ENCODE results near the gene TMEM53.

DNA sequence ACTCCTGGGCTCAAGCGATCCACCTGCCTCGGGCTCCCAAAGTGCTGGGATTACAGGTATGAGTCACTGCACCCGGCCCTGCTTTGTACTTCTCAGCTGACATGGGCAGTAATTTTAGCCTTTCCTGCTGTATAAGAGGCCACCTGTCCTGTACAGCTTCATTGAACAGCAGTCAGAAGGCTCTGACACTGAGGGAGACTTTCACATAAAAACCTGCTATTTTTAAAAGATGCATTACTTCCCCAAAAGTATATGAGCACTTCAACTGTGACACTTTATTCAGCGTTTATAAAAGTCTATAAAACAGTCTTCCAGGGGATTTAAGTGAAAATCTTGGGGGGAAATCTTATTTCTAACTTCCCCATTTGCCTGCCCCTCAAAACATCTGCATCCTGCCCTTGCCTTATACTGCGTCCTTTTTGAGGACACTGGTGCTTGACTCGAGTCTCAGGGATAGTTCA, 39.1 kb upstream of the TMEM53 start:
- TF ChIP-seq, protein P1, sequence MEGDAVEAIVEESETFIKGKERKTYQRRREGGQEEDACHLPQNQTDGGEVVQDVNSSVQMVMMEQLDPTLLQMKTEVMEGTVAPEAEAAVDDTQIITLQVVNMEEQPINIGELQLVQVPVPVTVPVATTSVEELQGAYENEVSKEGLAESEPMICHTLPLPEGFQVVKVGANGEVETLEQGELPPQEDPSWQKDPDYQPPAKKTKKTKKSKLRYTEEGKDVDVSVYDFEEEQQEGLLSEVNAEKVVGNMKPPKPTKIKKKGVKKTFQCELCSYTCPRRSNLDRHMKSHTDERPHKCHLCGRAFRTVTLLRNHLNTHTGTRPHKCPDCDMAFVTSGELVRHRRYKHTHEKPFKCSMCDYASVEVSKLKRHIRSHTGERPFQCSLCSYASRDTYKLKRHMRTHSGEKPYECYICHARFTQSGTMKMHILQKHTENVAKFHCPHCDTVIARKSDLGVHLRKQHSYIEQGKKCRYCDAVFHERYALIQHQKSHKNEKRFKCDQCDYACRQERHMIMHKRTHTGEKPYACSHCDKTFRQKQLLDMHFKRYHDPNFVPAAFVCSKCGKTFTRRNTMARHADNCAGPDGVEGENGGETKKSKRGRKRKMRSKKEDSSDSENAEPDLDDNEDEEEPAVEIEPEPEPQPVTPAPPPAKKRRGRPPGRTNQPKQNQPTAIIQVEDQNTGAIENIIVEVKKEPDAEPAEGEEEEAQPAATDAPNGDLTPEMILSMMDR (IDR thresholded peaks at IDR 0.05; ENCODE audit: control extremely low read depth in 1 of 3, insufficient read depth in 1 of 3, low read depth in 1 of 3, low read length in 3 of 3) = no peak
- TF ChIP-seq CREB1 (IDR thresholded peaks at IDR 0.05) (no peak), GABPA (IDR thresholded peaks at IDR 0.05; ENCODE audit: borderline replicate concordance, insufficient read depth, low read length) (no peak), JUN (IDR thresholded peaks at IDR 0.05; ENCODE audit: low read depth, low read length) (no peak), RAD21 (IDR thresholded peaks at IDR 0.05 in 1 of 2, conservative IDR thresholded peaks at IDR 0.05 in 1 of 2; ENCODE audit: low read depth in 2 of 2, low read length in 2 of 2) (no peak)
- TF ChIP-seq, protein P2, sequence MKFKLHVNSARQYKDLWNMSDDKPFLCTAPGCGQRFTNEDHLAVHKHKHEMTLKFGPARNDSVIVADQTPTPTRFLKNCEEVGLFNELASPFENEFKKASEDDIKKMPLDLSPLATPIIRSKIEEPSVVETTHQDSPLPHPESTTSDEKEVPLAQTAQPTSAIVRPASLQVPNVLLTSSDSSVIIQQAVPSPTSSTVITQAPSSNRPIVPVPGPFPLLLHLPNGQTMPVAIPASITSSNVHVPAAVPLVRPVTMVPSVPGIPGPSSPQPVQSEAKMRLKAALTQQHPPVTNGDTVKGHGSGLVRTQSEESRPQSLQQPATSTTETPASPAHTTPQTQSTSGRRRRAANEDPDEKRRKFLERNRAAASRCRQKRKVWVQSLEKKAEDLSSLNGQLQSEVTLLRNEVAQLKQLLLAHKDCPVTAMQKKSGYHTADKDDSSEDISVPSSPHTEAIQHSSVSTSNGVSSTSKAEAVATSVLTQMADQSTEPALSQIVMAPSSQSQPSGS (IDR thresholded peaks at IDR 0.05; ENCODE audit: low read length) = no peak
- TF ChIP-seq, protein P3, sequence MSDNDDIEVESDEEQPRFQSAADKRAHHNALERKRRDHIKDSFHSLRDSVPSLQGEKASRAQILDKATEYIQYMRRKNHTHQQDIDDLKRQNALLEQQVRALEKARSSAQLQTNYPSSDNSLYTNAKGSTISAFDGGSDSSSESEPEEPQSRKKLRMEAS (IDR thresholded peaks at IDR 0.05) = no peak

Data from H1 (cell line).